NOMO-1 (cell line): ENCODE results near the gene MAPK8IP3.
A peak's percentile ranks its signal among the peaks of the same experiment; 100 is the strongest.

Experiments used
- DNase-seq, 2 experiments: peaks; one replicate each; lab custom pipeline; 2025; ENCODE audit not compliant: unreplicated experiment in 2 of 2; lab: John Stamatoyannopoulos, UW

Gene MAPK8IP3

DNA sequence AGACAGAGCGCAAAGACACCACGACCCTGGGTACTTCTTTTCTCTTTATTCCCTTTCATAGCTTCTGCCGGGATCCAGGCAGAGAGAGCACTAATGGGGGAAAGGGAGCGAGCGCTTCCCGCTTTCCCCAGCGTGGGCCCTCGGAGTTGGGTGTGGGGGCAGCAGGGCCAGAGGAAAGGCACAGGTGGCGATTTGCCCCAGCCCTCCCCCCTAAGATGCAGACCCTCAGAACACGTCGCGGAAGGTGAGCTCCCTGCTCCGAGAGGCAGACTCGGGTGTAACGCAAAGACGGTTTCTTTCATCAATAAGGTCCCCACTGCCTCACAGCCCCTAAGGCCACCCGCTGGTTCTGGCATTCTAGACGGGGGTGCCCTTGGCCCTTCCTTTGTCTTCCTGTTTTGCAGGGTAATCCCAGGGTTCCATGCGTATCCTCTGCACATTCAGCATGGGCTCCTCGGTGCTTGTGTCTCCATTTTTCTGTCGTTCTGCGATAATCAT is 65.9 kb downstream of the MAPK8IP3 start:
- DNase-seq: no peak

DNA sequence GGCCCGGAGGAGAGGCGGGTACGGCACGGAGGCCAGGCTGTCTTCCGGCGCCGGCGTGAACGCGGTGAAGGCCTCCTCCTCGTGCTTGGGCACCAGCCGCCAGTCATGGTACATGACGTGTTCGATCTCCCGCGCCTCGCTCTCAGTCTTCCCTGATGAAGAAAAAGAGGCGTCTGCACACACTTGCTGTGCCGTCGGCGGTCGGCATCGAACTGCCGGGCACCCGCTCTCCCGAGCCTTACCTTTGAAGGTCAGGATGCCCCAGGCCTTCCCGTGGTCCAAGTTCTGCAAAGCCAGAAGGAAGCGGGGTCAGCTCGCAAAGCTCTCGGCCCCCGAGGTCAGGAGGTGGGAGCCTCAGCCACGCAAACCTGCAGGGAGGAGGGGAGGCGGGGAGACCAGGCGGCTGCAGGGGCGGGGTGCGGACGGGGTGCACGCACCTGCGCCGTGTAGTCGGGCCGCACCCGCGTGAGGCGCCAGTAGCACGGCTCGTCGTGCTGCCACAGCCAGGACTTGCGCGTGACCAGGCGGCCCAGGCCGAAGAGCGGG is 66.4 kb downstream of the MAPK8IP3 start, which contains the start of gene EME2:
Gene EME2 (plus strand): TSS at position 449 of the 546 bp plus-strand sequence. CDS start 418 bp downstream, outside the sequence.
- peak in 1 of 2 experiments; percentile 31 for DNase-seq

DNA sequence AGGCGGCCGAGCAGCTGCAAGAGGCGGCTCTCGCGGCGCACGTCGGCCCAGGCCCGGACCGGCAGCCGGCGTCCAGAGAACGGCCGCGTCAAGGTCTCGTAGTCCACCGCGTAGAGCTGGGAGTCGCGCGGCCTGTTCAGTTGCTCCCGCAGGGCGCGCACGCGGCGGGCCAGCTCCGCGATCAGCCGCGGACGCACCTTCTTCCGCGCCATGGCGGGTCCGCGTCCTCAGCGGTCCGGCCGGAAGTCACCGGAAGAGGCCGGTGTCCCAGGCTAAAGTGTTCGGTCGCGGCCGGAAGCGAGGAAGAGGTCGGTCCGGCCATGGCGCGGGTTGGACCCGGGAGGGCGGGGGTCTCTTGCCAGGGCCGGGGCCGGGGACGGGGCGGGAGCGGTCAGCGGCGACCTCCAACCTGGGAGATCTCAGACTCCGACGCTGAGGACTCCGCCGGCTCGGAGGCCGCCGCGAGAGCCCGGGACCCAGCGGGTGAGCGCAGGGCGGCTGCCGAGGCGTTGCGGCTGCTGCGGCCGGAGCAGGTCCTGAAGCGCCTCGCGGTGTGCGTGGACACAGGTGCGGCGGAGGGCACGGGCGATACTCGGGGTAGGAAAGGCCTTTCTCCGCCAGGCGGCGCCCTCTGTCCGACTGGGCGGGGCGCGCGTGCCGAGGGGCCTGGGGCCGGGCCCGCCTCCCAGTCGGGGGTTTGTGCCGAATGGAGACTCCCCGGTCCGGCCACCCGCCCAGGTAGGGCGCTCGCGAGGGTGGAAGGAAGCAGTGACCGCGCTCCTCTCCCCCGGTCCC is 67.1 kb downstream of the MAPK8IP3 start, which contains the start of gene MRPS34:
Gene MRPS34 (minus strand): TSS at position 227 of the 795 bp plus-strand sequence. CDS start 15 bp downstream, at position 212.
- peak; percentile 61 to 79 for DNase-seq

DNA sequence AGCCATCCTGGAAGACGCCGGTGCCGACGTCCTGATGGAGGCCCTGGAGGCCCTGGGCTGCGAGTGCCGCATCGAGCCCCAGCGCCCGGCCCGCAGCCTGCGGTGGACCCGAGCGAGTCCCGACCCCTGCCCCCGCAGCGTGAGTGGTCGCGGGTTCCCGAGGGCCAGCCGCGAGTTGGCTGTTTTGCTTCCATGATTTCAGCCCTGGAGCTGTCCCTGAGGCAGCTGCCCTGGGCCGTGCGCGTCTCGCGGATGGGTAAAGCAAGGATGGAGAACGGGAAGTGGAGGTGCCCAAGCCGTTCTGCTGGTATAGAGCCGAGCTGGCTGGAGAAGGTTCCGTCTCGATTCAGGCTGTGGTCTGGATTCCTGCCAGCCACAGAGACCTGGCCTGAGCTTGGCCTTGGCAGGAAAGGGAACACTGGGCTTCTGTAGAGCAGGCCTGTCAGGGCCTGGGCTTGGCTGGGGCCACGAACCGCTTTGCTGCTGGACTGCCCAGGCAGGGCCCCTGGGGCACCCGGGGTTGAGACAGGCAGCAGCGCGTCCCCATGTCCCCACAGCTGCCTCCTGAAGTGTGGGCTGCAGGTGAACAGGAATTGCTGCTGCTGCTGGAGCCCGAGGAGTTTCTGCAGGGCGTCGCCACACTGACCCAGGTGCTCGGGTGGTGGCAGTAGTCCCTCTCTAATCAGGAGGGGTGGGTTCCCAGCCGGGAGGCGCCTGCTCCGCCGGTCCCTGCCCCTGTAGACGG is 67.9 kb downstream of the MAPK8IP3 start:
- DNase-seq: peak; percentile 54 to 65

DNA sequence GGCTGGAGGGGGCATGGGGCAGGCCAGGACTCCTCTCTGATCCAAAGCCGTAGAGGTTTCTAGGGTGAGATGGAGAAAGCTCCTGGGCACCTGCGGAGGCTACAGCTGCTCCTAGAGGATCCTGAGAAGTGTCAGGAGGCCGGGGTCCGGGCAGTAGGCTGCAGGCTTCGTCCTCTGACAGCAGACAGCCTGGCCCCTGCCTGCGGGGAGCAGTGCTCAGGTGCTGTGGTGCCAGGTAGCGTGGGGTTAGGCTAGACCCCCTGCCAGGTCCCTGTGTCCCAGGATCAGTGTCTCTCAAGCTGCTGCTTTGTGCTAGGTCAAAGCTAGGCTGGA is 68.4 kb downstream of the MAPK8IP3 start:
- DNase-seq: no peak

DNA sequence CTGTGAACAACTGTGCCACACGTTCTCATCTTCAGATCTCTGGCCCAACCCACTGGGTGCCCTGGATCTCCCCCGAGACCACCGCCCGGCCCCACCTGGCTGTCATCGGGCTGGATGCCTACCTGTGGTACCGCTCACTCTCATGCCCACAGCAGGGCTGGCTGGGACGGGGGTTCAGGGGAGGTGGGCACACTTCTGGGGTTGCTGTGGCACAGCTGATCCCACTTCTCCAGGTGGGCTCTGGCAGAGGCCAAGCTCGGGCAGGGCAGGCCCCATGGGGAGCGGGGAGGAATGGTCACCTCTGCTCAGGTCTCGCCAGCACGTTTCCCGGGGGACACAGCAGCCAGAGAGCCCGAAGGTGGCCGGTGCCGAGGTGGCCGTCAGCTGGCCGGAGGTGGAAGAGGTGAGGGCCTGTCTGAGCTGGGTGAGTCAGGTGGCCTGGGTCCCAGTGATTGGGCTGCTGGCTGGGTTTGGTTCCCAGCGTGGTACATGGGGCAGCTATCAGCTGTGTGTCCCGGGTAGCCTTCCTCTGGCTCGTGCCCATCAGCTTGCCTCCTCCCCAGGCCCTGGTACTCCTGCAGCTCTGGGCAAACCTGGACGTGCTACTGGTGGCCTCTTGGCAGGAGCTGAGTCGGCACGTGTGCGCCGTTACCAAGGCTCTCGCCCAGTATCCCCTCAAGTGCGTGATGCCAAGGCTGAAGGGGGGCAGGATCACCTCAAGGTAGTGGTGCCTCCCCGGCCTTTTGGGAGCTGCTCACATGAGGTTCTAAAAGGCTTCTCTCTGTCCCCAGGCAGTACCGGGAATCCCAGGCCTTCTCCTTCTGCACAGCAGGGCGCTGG is 69.2 kb downstream of the MAPK8IP3 start:
- DNase-seq: no peak

DNA sequence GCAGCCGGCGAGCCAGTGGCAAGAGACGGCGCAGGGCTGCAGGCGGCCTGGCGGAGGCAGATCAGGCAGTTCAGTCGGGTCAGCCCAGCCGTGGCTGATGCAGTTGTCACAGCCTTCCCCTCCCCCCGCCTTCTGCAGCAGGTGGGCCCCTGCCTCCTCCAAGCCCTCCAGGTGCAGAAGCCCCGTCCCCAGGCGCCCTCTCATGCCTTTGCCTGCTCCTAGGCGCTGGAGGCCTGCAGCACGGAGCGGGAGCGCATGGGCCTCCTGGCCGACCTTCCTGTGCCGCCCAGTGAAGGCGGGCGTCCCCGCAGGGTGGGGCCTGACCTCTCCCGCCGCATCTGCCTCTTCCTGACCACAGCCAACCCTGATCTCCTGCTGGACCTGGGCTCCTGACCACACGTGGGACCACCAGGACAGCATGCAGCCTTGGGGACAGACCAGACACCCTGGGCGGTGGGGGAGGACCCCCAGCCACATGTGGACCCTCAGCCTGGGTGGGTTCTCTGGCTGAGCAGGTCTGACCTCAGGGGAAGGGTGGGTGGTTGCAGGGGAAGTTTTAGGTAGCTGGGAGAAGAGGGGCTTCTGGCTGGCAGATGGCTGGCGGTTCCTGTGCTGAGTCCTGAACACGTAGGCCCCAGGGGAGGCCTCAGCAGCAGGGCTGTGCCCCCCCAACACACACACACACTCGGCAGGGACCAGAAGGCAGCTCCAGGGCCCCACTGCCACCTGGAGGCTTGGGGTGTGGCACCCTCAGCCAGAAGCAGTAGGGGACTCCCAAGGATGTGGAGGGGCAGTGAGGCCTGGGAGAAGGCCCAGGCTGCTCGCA is 70.1 kb downstream of the MAPK8IP3 start:
- no peak for DNase-seq

DNA sequence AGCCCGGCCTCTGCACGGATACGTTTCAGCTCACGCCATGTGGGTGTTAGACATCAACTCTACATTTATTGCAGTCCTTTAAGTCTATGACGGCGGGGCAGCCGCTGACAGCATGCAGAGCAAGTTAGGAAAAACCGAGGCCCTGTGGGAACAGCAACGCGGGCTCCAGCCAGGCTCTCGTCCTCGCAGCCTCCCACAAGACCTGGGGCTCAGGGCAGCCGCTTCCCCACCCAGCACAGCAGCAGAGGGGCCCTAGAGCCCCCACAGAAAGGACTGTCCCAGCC is 70.6 kb downstream of the MAPK8IP3 start:
- no peak for DNase-seq

DNA sequence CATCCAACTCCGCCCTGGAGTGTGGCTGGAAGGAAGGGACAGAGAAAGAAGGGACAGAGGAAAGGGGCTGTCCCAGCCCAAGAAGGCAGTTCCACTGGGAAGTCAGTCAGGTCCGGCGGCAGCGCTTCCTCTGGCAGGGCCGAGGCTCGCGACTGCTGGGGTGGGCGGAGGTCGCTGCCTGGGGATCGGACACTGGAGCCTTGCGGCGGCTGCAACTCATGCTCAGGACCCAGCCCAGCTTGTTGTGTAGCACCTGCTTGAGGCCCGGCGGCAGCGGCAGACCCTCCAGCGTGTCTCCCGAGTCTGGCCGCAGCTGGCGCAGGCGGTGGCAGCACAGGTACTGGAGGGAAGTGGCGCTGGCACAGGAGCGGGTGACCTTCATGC is 71.0 kb downstream of the MAPK8IP3 start:
- DNase-seq: no peak

DNA sequence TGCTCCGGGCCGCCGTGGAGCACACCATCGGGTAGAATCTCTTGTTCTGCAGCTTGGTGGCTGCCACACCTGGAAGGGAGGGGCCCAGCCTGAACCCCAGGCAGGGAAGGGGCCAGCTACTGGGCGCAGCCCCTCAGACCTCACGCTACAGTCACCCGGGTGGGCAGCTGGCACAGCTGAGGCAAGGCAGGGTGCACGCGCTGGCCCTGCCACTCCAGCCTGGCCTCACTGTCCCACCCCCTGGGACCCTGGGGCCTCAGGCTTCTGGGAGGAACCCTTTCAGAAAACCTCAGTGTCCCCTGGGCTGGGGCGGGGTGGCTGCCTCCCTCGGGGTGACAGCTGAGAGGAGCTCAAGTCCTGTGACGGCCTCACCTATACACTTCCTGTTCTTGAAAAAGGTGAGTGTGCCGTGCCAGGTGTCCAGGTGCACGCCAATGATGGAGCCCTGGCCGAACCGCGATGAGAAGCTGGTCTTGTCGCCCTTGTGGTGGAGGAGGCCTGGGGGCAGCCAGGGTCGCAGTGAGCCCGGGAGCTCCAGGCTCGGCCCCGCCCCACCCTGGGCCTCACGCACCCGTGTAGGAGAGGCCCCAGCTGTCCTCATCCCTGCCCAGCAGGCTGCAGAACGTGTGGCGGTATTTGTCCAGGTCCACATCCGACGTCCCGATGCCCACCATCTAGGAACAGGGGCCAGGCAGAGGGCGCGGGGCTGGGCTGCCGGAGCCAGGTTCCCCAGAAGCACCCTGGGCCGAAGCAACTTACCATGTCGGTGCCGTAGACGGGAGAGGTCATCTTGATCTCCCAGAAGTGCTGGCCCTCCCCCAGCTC is 71.6 kb downstream of the MAPK8IP3 start:
- DNase-seq: no peak

DNA sequence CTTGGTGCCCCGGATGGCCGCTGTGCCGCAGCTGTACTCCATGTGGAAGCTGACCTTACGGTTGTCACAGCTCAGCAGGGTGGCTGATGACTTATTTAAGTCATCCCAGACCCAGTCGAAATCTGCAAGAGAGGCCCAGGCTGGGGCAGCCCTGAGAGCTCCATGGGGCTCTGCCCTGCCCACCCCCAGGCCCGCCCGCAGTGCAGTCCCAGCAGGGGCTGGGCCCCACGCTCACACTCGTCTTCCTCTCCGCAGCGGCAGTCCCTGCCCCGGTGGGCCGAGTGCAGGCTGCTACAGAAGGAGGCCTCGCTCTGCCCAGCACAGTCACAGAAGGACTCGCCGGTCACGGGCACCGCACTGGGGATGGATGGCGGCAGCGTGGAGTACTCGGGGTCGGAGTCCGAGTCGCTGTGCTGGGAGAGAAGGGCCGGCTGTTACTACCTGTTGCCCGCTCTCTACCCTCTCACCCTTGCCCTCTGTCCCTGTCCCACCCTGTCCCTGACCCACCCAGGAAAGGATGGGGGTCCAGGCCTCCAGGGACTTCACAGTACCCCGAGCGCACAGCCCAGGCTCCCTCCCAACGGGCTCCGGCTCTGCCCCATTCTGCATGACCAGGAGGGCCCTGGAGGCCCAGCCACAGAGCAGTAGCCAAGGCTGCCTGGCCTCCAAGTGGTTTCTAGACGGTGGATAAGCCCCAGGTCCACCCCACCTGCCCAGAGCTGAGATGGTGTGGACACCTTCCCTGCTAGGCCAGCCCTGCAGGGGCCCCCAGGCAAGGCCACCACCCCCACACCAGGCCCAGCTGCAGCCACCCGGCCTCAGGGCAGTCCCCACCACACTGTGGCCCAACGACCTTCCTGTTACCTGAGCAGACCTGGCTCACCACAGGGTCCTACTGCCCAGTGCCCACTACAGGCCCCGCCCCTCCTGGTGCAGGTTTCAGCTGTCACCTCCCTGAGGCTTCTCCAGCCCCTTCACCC is 72.5 kb downstream of the MAPK8IP3 start:
- no peak for DNase-seq

DNA sequence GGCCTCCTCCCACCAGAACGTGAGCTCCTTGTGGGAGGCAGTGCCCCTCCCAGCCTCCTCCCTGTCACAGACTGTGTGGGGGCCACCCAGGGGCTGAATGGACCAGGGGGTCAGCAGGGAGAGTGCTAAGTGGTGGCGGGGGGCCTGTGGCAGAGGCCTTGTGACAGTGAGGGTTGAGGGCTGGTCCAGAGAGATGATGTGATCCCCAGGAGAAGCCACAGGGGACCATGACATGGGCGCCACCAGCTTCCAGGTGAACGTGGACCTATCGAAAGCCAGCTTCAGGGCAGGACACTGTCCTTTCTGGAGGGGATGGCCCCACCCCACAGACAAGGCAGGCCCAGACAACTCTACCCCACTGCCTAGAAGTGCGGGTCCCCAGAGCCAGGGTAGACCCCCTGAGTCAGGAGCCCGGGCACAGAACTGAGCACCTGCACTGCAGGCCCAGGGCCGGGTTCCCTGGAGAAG is 73.3 kb downstream of the MAPK8IP3 start:
- no peak for DNase-seq

DNA sequence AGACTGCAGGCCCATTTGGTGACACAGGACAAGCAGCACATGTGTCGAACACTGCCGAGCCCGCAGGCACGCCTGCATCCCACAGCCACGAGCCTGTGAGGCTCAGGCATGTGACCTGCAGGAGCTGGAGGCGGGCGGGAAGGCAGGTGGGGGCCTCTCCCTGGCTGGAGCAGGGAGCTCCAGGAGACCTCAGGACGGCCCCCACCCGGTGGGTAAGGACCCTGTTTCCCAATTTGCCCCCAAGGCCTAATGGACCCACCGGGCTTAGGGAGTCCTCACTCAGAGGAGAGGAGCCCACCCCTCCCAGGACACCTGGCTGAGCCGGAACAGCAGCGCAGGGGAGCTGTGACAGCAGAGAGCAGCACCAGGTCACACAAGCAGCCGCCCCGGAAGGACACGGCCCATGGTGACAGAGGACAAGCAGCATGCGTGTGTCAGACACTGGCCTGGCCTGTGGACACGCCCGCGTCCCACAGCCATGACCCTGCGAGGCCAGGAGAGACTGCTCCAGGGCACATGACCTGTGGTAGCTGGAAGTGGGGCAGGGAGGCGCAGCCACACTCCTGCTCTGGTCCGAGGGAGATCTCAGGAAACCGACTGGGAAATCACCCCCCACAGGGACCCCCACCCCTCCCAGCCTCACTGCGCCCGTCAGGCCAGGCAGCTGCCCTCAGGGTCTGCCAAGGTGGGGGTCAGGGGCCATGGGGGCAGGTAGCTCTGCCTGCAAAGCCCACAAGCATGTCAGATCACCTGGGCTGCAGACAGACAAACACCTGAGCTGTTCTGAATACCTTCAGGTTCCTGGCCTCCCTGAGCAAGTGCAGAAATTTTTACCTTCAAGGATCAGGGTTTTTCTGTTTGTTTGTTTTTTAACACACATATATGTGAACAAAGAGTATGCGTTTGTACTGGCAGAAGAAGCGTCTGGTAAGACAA is 74.0 kb downstream of the MAPK8IP3 start:
- DNase-seq: no peak

DNA sequence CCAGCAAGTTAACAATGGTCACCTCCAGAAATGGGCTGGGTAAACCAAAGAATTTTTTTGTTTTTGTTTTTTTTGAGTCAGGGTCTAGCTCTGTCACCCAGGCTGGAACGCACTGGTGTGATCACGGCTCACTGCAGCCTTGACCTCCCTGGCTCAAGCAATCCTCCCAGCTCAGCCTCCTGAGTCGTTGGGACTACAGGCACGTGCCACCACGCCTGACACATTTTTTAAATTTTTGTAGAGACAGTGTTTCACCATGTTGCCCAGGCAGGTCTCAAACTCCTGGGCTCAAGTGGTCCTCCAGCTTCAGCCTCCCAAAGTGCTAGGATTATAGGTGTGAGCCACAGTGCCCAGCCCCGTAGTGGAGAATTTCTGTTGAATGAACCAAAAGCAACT is 74.7 kb downstream of the MAPK8IP3 start:
- DNase-seq: no peak

DNA sequence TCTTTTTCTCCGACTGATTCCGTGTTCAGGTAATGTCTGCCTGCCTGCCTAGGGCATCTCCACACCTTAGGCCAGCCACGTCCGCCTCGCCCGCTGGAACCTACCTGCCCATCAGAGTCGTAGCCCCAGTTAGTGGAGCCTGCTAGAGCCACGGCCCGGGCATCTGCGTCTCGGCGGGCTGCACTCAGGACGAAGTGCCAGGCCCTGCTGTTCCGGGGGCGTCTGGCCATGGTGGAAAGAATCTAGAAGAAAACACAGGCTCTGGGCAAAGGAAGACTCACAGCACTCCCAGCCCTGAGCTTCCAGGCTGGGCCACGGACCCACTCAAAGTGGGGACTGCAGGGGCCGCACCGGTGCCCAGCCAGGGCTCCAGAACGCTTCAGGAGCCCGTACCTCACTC is 75.3 kb downstream of the MAPK8IP3 start:
- DNase-seq: no peak

DNA sequence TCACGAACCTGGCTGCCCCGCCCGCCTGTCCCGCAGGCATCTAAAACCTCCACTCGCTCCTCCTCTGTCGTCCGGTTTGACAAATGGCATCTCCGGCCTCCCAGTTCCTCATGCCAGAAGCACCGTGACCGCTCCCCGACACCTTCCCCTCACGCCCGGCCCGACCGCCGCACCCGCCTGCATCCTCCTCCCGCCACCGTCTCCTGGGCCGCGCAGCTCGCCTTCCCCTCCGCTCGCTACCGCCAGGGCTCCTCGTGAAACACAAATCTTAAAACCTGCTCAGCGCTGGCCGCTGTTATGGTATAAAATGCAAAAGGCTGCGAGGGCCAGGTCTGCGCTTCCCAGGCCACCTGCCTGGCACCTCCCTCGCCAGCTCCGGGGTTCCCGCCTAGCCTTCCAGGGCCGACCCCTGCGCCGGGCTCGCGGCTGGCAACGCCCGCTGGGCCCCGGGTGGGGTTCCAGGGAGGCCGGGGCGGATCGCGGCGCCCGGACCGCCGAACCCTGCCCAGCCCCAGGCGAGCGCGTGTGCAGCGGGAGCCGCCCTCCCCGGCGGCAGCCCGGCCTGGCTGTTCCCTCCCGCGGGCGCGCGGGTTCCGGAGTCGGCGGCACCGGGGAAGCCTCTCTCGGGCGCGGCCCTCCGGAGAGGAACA is 75.9 kb downstream of the MAPK8IP3 start:
- peak; percentile 37 to 41 for DNase-seq
